ENCODE results near the gene LMCD1.
A peak's percentile ranks its signal among the peaks of the same experiment; 100 is the strongest.

LMCD1 gene

GRCh38 chr3:8506571-8507061 is 5.0 kb downstream of the LMCD1 start:
- DNase-seq = no peak

- DNase-seq = no peak
These were observed 5.9 kb downstream of the LMCD1 start for GRCh38 chr3:8507496-8507895.

DNA sequence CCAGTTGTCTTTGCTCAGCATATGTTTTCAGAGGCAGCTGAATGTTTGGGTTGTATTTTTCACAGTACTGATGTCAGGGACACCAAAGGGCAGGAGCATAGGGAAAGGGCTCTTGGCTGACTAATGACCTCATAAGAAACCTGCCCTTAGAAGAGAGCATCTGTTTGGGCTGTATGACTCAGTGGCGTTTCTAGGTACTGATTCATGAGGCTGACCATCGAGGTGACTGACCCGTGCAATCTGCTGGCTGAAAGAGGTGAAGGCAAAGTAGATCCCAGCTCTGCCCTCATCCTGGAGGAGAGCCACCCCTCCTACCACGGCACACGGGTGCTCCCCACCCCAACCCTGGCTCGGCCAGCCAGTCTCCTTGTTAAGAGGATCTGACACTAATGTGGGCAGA is 8.3 kb downstream of the LMCD1 start:
- no peak for DNase-seq

DNA sequence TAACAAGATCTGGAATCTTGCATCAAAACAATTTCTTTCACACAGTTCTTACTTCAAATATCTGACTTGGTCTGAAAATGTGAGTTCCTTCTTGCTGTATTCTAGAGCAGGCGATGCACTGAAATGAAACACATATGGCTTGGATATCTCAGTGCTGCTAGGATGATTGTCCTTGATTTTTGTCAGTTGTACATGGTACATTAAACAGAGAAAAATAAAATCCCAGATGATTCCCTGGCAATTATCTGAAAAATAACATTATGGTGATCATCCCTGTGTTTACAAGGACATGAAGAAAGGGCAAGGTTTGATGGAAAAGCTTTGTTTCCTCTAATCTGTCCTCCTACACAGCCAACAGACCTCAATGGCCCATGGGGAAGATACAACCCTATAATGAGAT is 10.6 kb downstream of the LMCD1 start:
- no peak for DNase-seq

DNA sequence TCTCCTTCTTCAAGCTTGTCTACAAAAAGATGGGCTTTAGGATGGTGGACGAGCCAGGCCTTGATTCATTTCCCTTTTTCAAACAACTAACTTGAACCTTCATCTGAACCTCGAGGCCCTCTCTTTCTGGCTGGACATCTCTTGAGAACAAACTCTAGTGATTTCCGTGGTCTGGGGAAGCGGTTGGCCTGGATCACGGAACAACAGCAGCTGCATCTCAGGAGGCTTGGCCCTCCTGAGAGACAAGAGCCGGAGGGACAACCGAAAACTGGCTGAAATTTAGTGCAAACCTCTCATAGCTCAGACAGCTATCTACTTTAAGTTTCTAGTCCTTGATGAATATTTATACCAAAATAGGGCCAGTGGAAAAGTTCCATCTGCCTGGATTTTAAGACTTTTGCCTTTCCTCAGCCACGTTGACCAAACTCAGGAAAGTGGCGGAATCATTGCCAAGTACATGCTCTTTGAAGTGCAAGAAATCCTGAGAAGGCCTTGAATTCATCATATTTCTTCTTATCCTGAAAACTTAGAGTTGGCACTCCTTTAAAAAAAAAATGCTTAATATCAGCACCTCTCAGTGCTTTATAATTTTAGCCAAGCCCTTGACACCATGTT is 14.5 kb downstream of the LMCD1 start:
- no peak for DNase-seq

- no peak for DNase-seq
These were observed 15.2 kb downstream of the LMCD1 start for GRCh38 chr3:8516783-8517182.

- no peak for DNase-seq
These were observed 15.9 kb downstream of the LMCD1 start for GRCh38 chr3:8517487-8517886.

GRCh38 chr3:8518138-8518537 is 16.5 kb downstream of the LMCD1 start:
- no peak for DNase-seq

DNA sequence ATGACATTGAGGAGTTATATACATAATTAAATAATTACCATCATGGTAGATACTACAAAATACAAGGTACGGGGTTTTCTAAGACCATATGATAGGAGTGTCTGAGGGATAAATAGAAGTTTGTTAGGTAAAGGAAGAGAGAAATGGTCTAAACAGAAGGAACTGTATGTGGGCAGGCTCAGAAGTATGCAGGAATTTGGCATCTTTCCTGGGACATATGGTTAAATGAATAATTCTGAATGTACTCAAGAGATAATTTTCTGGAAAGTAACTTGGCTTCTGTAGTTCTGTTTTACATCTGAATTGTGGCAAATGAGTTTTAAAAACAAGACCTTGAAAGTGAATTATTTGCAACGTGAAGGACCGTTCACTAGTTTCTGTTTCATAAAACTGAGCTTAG is 17.5 kb downstream of the LMCD1 start:
- DNase-seq = no peak

DNA sequence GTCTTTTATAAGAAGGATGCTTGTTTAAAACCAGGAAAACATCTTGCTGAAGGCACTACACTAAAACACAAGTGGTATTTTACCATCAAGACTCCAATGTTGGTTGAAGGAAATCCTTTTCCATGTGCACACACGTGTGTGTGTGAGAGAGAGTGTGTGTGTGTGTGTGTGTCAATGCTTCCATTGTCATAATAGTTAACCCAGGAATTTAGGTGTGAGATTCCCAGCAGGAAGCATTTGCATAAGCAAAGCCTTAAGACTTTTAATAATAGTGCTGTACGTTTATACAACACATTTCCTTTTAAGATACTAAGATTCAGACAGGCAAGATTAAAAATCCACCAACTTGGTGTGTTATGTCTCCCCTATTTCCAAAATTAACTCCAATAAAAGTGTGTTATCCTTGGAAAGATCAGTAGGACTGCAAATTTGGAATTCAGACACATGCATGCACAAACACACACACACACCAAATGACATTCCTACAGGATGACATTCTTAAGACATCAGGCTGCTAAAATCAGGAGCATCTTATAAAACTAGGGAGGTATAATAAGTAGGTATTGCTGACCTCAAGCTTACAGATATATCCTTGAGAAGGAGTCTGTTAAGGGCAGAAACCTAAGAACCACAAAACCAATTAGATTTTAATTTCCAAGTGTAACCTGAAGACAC is 18.3 kb downstream of the LMCD1 start:
- DNase-seq = no peak

- no peak for DNase-seq
These were observed 19.3 kb downstream of the LMCD1 start for GRCh38 chr3:8520816-8521403.

- no peak for DNase-seq
These were observed 21.4 kb downstream of the LMCD1 start for GRCh38 chr3:8523041-8523440.

DNA sequence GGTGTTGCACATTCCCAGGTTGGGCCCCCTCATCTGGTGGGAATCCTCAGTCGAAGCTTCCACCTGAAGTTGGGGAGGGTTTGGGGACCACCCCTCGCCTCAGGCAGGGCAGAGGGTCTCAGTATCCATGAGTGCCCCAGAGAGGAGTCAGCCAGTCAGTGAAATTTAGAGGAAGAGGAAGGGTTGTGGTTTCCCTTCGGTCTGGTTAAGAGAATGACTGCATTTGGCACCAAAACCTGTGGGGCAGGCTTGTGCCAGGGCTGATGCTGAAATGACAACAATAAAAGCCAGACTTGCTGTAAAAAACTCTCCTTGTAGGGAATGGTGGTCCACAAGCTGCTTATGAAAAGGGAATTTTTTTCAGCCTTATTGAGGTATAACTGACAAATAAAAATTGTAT is 22.6 kb downstream of the LMCD1 start:
- DNase-seq = peak; percentile 4 to 7

DNA sequence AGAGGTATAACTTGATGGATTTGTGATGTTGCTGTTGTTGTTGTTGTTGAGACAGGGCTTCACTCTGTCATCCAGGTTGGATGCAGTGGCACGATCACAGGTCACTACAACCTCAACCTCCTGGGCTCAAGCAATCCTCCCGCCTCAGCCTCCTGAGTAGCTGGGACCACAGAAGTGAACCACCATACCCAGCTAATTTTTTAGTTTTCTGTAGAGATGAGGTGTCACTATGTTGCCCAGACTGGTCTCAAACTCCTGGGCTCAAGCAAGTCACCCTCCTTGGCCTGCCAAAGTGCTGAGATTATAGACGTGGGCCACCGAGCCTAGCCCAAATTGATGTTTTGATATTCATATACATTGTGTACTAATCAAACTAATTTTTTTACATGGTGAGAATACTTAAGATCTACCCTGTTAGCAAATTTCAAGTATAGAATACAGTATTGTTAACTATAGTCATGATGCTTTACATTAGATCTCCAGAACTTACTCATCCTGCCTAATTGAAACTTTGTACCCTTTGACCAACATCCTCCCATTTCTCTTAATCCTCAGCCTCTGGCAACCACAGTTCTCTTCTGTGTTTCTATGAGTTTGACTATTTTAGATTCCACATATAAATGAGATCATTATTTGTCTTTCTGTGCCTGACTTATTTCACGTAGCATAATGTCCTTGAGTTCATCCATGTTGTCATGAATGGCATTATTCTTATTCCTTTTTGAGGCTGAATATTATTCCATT is 23.2 kb downstream of the LMCD1 start:
- DNase-seq = no peak

DNA sequence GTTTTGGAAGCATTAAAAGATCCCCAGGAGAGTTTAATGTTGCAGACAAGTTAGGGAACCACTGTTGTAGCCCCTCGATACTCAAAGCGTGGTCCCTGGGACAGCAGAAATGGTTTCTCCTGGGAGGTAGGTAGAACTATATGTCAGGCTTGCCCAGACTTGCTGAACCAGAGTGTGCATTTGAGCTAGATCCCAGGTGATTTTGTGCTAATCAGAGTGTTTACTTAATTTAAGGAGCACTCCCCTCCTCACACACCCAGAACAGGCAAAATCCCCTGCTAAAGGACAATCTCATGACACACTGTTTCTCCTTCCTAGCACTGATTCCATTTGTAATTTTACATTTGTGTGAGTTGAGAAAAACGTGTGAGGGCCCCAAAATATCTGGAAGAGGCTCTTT is 24.3 kb downstream of the LMCD1 start:
- DNase-seq = no peak

DNA sequence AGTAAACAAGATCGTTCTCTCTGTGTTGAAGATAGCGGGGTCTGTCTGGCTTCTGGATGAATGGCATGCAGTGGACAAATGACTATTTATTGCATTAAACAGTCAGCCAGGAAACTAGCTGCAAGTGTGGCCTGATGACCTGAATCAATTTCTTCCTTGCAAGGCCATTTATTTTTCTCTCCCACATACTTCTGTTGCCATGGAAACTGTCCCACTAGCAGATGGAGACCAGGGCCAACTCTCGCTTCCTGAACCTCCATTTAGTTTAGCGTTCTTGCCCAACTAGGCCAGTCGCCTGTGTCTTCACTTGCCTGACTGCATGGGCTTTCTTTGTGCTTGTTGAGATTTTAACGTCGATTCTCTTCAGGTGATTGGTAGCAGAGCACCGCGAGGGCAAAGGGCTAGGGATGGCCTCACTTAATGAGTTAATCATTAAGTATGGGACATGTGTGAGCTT is 27.6 kb downstream of the LMCD1 start:
- DNase-seq = peak in 1 of 2 donors; percentile 53

- peak; percentile 48 to 55 for DNase-seq
These were observed 28.3 kb downstream of the LMCD1 start for GRCh38 chr3:8529738-8530525.

- DNase-seq = no peak
These were observed 29.0 kb downstream of the LMCD1 start for GRCh38 chr3:8530581-8530980.

DNA sequence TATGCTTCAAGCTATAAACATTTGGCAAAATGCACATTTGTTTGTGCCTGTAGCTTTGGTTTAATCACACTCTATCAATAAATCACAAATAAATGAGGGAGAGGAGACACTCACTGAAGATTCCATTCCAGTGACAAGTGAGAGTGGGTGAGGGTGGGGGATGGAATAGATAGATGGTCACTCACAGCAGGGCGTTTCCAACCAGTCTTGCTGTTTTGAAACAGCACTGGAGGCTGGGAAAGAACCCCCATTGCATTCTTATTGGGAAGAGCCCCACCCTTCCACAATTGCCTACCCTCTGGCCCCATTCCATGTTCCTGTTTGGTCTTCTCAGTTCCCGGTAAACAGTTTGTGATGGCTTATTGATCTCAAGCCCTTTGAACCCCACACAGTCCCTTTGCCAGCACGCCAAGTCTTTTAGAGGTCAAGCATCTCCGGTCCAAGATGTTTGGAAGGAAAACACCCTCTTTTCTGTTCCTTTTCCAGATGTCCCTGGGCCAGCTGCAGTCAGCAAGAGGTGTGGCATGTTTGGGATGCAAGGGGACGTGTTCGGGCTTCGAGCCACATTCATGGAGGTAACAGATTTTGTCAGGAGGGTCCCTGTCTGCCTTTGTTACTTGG is 30.7 kb downstream of the LMCD1 start:
- no peak for DNase-seq

GRCh38 chr3:8536096-8537056 is 34.8 kb downstream of the LMCD1 start:
- DNase-seq = no peak

- DNase-seq = no peak
These were observed 35.8 kb downstream of the LMCD1 start for GRCh38 chr3:8537440-8537839.
